NOMO-1 (cell line): ENCODE results near the gene POLR2A.
A peak's percentile ranks its signal among the peaks of the same experiment; 100 is the strongest.

Experiments
- DNase-seq, 2 experiments: peaks; one replicate each; lab custom pipeline; 2025; ENCODE audit not compliant: unreplicated experiment in 2 of 2; lab: John Stamatoyannopoulos, UW

POLR2A gene

GRCh38 chr17:7501729-7502128 lies 17.6 kb downstream of the POLR2A start:
- no peak for DNase-seq

- DNase-seq: no peak
Measured at GRCh38 chr17:7502171-7502847, 18.1 kb downstream of the POLR2A start.

GRCh38 chr17:7502987-7503386 lies 18.8 kb downstream of the POLR2A start:
- no peak for DNase-seq

- DNase-seq: no peak
Measured at GRCh38 chr17:7503521-7503920, 19.4 kb downstream of the POLR2A start.

- no peak for DNase-seq
Measured at GRCh38 chr17:7508145-7508544, 24.0 kb downstream of the POLR2A start.

- DNase-seq: no peak
Measured at GRCh38 chr17:7508846-7509245, 24.7 kb downstream of the POLR2A start.

GRCh38 chr17:7509937-7510336 lies 25.8 kb downstream of the POLR2A start:
- no peak for DNase-seq

GRCh38 chr17:7511108-7511507 lies 26.9 kb downstream of the POLR2A start:
- no peak for DNase-seq

- DNase-seq: no peak
Measured at GRCh38 chr17:7512105-7512504, 27.9 kb downstream of the POLR2A start.

- no peak for DNase-seq
Measured at GRCh38 chr17:7512824-7513540, 28.8 kb downstream of the POLR2A start.

- DNase-seq: no peak
Measured at GRCh38 chr17:7513850-7514419, 29.8 kb downstream of the POLR2A start.

GRCh38 chr17:7515911-7516610 lies 31.9 kb downstream of the POLR2A start:
- DNase-seq: peak; percentile 4 to 22

GRCh38 chr17:7523033-7523432 lies 38.9 kb downstream of the POLR2A start:
- DNase-seq: peak in 1 of 2 experiments; percentile 20

- DNase-seq: no peak
Measured at GRCh38 chr17:7528842-7529241, 44.7 kb downstream of the POLR2A start.

GRCh38 chr17:7530023-7530900 lies 46.1 kb downstream of the POLR2A start:
- no peak for DNase-seq

- DNase-seq: no peak
Measured at GRCh38 chr17:7538050-7538449, 53.9 kb downstream of the POLR2A start.

GRCh38 chr17:7538891-7539545 lies 54.9 kb downstream of the POLR2A start:
- DNase-seq: no peak

- no peak for DNase-seq
Measured at GRCh38 chr17:7541074-7541621, 57.0 kb downstream of the POLR2A start.

GRCh38 chr17:7544911-7545310 lies 60.7 kb downstream of the POLR2A start:
- no peak for DNase-seq
